GM12878 (cell line): Measurements from ENCODE around the gene NAGA. TPM values are rescaled to one million over a fixed set of nuclear protein-coding genes. Genes with fewer than 3 reads are reported as not detected.
A peak's percentile ranks its signal among the peaks of the same experiment; 100 is the strongest.

Source experiments
- ATAC-seq: fragments of 200-7000 bp; cut with Tn5 transposase; 3 replicates; pipeline ENCODE4 v1.9.1; 2020; ENCODE audit warnings: mild to moderate bottlenecking, moderate library complexity
- BruUV-seq: library from RNA; stranded (reverse); fragments of 400-500 nt; replicated peaks from 2 replicates; lab custom pipeline; 2021; lab: Mats Ljungman, UMichigan
- CTCF ChIA-PET: fragments of 300-600 bp; sonication (Branson Sonifier 250); formaldehyde crosslinking; extraction: SDS; loops from one replicate; lab custom pipeline; 2021; ENCODE audit warnings: inconsistent platforms; lab: Yijun Ruan, JAX
- POLR2A ChIA-PET: fragments of 350-600 bp; formaldehyde crosslinking; extraction: SDS; loops from one replicate; lab custom pipeline; 2021; ENCODE audit warnings: inconsistent platforms; lab: Charles Lee
- RAD21 ChIA-PET: fragments of 300-600 bp; sonication (Branson Sonifier 250); formaldehyde crosslinking; loops from one replicate; lab custom pipeline; 2023; ENCODE audit warnings: antibody characterized with exemption; ENCODE audit not compliant: unreplicated experiment; lab: Charles Lee
- SMC1A ChIA-PET: fragments of 300-600 bp; sonication (Branson Sonifier 250); formaldehyde crosslinking; loops from one replicate; lab custom pipeline; 2023; ENCODE audit not compliant: unreplicated experiment, uncharacterized antibody; lab: Charles Lee
- DNase-seq: peaks from one replicate; pipeline ENCODE4 v3.0.0-alpha.2; 2011; ENCODE audit warnings: low read depth, low spot score
- FAIRE-seq: peaks from 3 replicates; lab custom pipeline; 2011; peaks lifted over from hg19 to GRCh38; lab: Jason Lieb, UNC
- H2AFZ ChIP-seq: 2 replicates; pipeline ENCODE4 v1.6.0; 2011; ENCODE audit warnings: low read depth, low read length, control low read depth; ENCODE audit not compliant: control insufficient read depth
- H3K27ac ChIP-seq: 2 replicates; pipeline ENCODE4 v1.5.1; 2011; ENCODE audit warnings: control low read depth; ENCODE audit not compliant: control insufficient read depth, insufficient read depth
- H3K27me3 ChIP-seq, 2 experiments: replicated peaks in 1 of 2; 2 replicates each; pipeline versions ENCODE4 v1.6.0 to v1.6.1; 2011; ENCODE audit warnings: low read length in 1 of 2; ENCODE audit not compliant: control insufficient read depth in 2 of 2, insufficient read depth in 2 of 2
- H3K36me3 ChIP-seq, 2 experiments: 2 replicates each; pipeline ENCODE4 v1.5.1; 2011; ENCODE audit warnings: low read length in 1 of 2; ENCODE audit not compliant: control insufficient read depth in 2 of 2, insufficient read depth in 2 of 2
- H3K4me1 ChIP-seq: 2 replicates; pipeline ENCODE4 v1.6.1; 2011; ENCODE audit warnings: mild to moderate bottlenecking, low read length, moderate library complexity, mixed read lengths; ENCODE audit not compliant: control insufficient read depth, insufficient read depth
- H3K4me2 ChIP-seq: 2 replicates; pipeline ENCODE4 v1.6.0; 2011; ENCODE audit warnings: control low read depth; ENCODE audit not compliant: control insufficient read depth, insufficient read depth
- H3K4me3 ChIP-seq: fragments of 200-600 bp; sonication (generic); 2 replicates; pipeline ENCODE4 v1.5.1; 2016
- H3K79me2 ChIP-seq: 2 replicates; pipeline ENCODE4 v1.6.0; 2011; ENCODE audit warnings: low read length; ENCODE audit not compliant: control insufficient read depth, insufficient read depth
- H3K9ac ChIP-seq: 2 replicates; pipeline ENCODE4 v1.8.0; 2011; ENCODE audit warnings: low read length, control low read depth, mixed read lengths; ENCODE audit not compliant: control insufficient read depth, insufficient read depth
- H3K9me3 ChIP-seq: replicated peaks from 3 replicates; pipeline ENCODE4 v1.5.1; 2011; ENCODE audit warnings: mild to moderate bottlenecking, low read length; ENCODE audit not compliant: control insufficient read depth, insufficient read depth
- H4K20me1 ChIP-seq: 2 replicates; pipeline ENCODE4 v1.6.0; 2011; ENCODE audit not compliant: control insufficient read depth, insufficient read depth
- BMI1 ChIP-seq: fragments of 450-650 bp; IDR thresholded peaks from 2 replicates; pipeline ENCODE4 v1.6.1; 2016; ENCODE audit warnings: mild to moderate bottlenecking, moderate library complexity, borderline replicate concordance
- MYC ChIP-seq: IDR thresholded peaks from 2 replicates; pipeline ENCODE4 v1.6.1; 2011; ENCODE audit warnings: mild to moderate bottlenecking, low read length, moderate library complexity, inconsistent platforms; ENCODE audit not compliant: insufficient read depth, insufficient replicate concordance, insufficient read length, severe bottlenecking
- NR2F1 ChIP-seq: fragments of 450-650 bp; conservative IDR thresholded peaks from 2 replicates; pipeline ENCODE4 v1.6.1; 2017; ENCODE audit warnings: mild to moderate bottlenecking
- SIN3A ChIP-seq: IDR thresholded peaks from 2 replicates; pipeline ENCODE4 v1.6.1; 2012; ENCODE audit warnings: low read depth, low read length, improper control_type of control experiment
- STAT3 ChIP-seq: IDR thresholded peaks from 2 replicates; pipeline ENCODE4 v1.6.1; 2011; ENCODE audit warnings: low read depth, low read length, improper control_type of control experiment
- ZNF274 ChIP-seq: IDR thresholded peaks from one replicate; pipeline ENCODE4 v1.8.0; 2011; ENCODE audit not compliant: insufficient read length, insufficient read depth
- WGBS: methylation state at CpG from one replicate; pipeline ENCODE4 v1.1.6; 2016; ENCODE audit warnings: low lambda C conversion rate; ENCODE audit not compliant: insufficient replicate concordance, insufficient coverage; ENCODE audit errors: missing lambda C conversion rate; 5-methylcytosine and 5-hydroxymethylcytosine counted together
- in situ Hi-C: fragments of 300-500 bp; cut with MboI; formaldehyde crosslinking; loops from 9 replicates; pipeline ENCODE4 v1.14.3; 2018; ENCODE audit warnings: mixed read lengths
- intact Hi-C: fragments of 100-400 bp; cut with micrococcal nuclease; formaldehyde crosslinking; loops from one replicate; pipeline ENCODE4 v1.14.2; 2022; ENCODE audit not compliant: unreplicated experiment
- polyA plus RNA-seq, 11 experiments: library from polyadenylated mRNA; depleted of rRNA in 4 of 11; unstranded in 6 of 11; stranded (reverse) in 5 of 11; fragments of >200 nt; fragmentation: Nextera tagmentation in 4 of 11; fragmentation: Illumina TruSeq in 1 of 11; extraction: Ambion mirVana in 4 of 11; extraction: Trizol in 1 of 11; gene quantifications; 1 replicate in 1 of 11; 2 replicates in 10 of 11; pipeline versions ENCODE4 v1.2.1 to v1.2.3, GENCODE V29; 2011 to 2016; ENCODE audit warnings: inconsistent platforms in 2 of 11, missing spikeins in 2 of 11, low read depth in 1 of 11
- total RNA-seq, 4 experiments: library from RNA; depleted of rRNA in 3 of 4; stranded (reverse); fragments of >200 nt in 3 of 4; fragmentation: Illumina TruSeq in 1 of 4; extraction: Trizol in 1 of 4; gene quantifications; 2 replicates each; pipeline versions ENCODE4 v1.2.1 to v1.2.3, GENCODE V29; 2013 to 2021
- TF ChIP-seq, protein P1 (sequence below): fragments of 450-650 bp; IDR thresholded peaks from 2 replicates; pipeline ENCODE4 v1.6.1; 2017; ENCODE audit warnings: low read depth, mild to moderate bottlenecking, moderate library complexity
- TF ChIP-seq, protein P2 (sequence below): IDR thresholded peaks from 2 replicates; pipeline ENCODE4 v1.6.1; 2011; ENCODE audit warnings: borderline replicate concordance, low read depth, mild to moderate bottlenecking, moderate library complexity, low read length; ENCODE audit not compliant: insufficient read depth, poor library complexity, severe bottlenecking
- TF ChIP-seq, protein P3 (sequence below): fragments of 150-350 bp; IDR thresholded peaks from 2 replicates; pipeline ENCODE4 v1.6.1; 2016; ENCODE audit warnings: low read depth, low read length

NAGA gene
- total and polyA plus RNA-seq, 10 of the 15 experiments (the other 5 are each of a cell fraction or from before 2014, with no cell fraction given), result 9.3 to 46.0 (median 33.2) TPM

DNA sequence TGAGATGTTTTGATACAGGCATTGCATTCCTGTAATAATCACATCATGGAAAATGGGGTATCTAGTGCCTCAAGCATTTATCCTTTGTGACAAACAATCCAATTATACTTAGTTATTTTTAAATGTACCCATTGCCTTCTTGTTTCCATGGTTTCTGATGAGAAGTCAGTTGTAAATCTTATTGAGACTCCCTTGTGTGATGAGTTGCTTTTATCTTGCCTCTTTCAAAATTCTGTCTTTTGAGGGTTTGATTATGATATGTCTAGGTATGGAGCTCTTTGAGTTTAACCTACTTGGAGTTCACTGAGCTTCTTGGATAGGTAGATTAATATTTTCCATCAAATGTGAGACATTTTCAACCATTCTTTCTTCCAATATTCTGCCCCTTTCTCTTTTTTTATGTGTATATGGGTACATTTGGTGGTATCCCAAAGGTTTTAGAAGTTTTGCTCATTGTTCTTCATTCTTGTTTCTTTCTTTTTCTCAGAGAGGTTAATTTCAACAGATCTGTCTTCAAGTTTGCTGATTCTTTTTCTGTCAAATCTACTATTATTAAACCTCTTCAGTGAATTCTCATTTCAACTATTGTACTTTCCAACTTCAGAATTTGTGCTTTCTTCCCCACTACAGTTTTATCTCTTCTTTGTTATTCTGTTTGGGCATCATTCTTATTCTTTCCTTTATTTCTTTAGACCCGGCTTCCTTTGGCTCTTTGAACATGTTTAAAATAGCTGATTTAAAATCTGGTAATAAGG lies 13.7 kb downstream of the NAGA start:
- POLR2A ChIA-PET, result interaction anchor here (0.6 kb wide), 1 partner anchor 413 kb away, joined by 3 read pairs; no protein-coding TSS in a partner anchor
- Histone ChIP-seq H3K4me1 (peaks cover 13% of the 10 kb centered on the region), H4K20me1 (no peaks in the 10 kb centered on the region), H3K36me3 (peaks cover 6 to 19% of the 10 kb centered on the region in 2 experiments), H2AFZ (no peak overlapping the region), H3K4me3 (no peak overlapping the region), H3K27me3 (no peaks in the 10 kb centered on the region), H3K27ac (no peak overlapping the region), H3K9me3 (peaks cover 11% of the 10 kb centered on the region; the same call in 2 of the 3 replicates), H3K4me2 (no peak overlapping the region), H3K79me2 (no peaks in the 10 kb centered on the region), H3K9ac (no peak overlapping the region)
- in situ Hi-C loops (no loop called here), intact Hi-C loops (no loop called here)
- WGBS, result 100% methylated on average over 1 of the region's 1 CpG
- no peak for DNase-seq
- no peak for ATAC-seq
- RAD21 ChIA-PET, result no interaction called here
- SMC1A ChIA-PET, result interaction anchor here (0.6 kb wide), 1 partner anchor 36 kb away, joined by 3 read pairs; no protein-coding TSS in a partner anchor
- CTCF ChIA-PET, result interaction anchor here (1.0 kb wide), 1 partner anchor 35 kb away, joined by 3 read pairs; no protein-coding TSS in a partner anchor
- BruUV-seq, result no TSS peak
- no peak for TF ChIP-seq NR2F1
- TF ChIP-seq, protein P1, sequence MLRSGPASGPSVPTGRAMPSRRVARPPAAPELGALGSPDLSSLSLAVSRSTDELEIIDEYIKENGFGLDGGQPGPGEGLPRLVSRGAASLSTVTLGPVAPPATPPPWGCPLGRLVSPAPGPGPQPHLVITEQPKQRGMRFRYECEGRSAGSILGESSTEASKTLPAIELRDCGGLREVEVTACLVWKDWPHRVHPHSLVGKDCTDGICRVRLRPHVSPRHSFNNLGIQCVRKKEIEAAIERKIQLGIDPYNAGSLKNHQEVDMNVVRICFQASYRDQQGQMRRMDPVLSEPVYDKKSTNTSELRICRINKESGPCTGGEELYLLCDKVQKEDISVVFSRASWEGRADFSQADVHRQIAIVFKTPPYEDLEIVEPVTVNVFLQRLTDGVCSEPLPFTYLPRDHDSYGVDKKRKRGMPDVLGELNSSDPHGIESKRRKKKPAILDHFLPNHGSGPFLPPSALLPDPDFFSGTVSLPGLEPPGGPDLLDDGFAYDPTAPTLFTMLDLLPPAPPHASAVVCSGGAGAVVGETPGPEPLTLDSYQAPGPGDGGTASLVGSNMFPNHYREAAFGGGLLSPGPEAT, result no peak
- no peak for FAIRE-seq

DNA sequence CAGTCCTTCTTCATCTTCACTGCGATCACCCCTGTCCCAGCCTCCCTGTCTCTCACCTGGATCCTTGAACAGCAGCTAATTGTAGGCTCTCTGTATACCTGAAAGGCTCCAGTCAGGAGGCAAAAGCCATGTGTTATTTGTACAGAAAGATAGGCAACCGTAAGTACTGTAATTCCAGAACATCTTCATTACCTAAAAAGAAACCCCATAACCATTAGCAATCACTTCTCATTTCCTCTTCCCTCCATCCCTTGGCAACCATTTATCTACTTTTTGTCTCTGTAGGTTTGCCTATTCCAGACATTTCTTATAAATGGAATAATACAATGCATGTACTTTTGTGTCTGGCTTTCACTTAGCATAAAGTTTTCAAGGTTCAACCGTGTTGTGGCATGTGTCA lies 17.8 kb downstream of the NAGA start:
- in situ Hi-C loops (no loop called here), intact Hi-C loops (no loop called here)
- BruUV-seq, result no TSS peak
- Histone ChIP-seq H3K27me3 (no peaks in the 10 kb centered on the region), H3K4me1 (peaks cover 13% of the 10 kb centered on the region), H3K79me2 (no peaks in the 10 kb centered on the region), H3K27ac (no peak overlapping the region), H3K9me3 (peaks cover 4% of the 10 kb centered on the region; the same call in 2 of the 3 replicates), H3K36me3 (no peaks in the 10 kb centered on the region), H3K9ac (no peak overlapping the region), H3K4me2 (no peak overlapping the region), H4K20me1 (no peaks in the 10 kb centered on the region), H3K4me3 (no peak overlapping the region), H2AFZ (peak overlapping the region; percentile 17; the same call in 1 of the 2 replicates)
- no peak for DNase-seq
- ChIA-PET RAD21 (no interaction called here), SMC1A (no interaction called here), POLR2A (no interaction called here), CTCF (no interaction called here)
- WGBS, result 57% methylated on average over 3 of the region's 3 CpGs
- FAIRE-seq, result peak; percentile 31
- peak; percentile 34; the same call in 2 of the 3 replicates for ATAC-seq
- TF ChIP-seq STAT3 (no peak), BMI1 (no peak), SIN3A (no peak), MYC (no peak), ZNF274 (no peak)
- TF ChIP-seq, protein P2, sequence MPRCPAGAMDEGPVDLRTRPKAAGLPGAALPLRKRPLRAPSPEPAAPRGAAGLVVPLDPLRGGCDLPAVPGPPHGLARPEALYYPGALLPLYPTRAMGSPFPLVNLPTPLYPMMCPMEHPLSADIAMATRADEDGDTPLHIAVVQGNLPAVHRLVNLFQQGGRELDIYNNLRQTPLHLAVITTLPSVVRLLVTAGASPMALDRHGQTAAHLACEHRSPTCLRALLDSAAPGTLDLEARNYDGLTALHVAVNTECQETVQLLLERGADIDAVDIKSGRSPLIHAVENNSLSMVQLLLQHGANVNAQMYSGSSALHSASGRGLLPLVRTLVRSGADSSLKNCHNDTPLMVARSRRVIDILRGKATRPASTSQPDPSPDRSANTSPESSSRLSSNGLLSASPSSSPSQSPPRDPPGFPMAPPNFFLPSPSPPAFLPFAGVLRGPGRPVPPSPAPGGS, result no peak
- TF ChIP-seq, protein P3, sequence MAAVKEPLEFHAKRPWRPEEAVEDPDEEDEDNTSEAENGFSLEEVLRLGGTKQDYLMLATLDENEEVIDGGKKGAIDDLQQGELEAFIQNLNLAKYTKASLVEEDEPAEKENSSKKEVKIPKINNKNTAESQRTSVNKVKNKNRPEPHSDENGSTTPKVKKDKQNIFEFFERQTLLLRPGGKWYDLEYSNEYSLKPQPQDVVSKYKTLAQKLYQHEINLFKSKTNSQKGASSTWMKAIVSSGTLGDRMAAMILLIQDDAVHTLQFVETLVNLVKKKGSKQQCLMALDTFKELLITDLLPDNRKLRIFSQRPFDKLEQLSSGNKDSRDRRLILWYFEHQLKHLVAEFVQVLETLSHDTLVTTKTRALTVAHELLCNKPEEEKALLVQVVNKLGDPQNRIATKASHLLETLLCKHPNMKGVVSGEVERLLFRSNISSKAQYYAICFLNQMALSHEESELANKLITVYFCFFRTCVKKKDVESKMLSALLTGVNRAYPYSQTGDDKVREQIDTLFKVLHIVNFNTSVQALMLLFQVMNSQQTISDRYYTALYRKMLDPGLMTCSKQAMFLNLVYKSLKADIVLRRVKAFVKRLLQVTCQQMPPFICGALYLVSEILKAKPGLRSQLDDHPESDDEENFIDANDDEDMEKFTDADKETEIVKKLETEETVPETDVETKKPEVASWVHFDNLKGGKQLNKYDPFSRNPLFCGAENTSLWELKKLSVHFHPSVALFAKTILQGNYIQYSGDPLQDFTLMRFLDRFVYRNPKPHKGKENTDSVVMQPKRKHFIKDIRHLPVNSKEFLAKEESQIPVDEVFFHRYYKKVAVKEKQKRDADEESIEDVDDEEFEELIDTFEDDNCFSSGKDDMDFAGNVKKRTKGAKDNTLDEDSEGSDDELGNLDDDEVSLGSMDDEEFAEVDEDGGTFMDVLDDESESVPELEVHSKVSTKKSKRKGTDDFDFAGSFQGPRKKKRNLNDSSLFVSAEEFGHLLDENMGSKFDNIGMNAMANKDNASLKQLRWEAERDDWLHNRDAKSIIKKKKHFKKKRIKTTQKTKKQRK, result no peak
